ENCODE measurements around the gene DOCK1.
"Not testable (repeated sequence)": the region's sequence is repeated elsewhere in the genome, so short reads cannot be mapped to it uniquely, and the experiment has no call there.

DOCK1 gene

DNA sequence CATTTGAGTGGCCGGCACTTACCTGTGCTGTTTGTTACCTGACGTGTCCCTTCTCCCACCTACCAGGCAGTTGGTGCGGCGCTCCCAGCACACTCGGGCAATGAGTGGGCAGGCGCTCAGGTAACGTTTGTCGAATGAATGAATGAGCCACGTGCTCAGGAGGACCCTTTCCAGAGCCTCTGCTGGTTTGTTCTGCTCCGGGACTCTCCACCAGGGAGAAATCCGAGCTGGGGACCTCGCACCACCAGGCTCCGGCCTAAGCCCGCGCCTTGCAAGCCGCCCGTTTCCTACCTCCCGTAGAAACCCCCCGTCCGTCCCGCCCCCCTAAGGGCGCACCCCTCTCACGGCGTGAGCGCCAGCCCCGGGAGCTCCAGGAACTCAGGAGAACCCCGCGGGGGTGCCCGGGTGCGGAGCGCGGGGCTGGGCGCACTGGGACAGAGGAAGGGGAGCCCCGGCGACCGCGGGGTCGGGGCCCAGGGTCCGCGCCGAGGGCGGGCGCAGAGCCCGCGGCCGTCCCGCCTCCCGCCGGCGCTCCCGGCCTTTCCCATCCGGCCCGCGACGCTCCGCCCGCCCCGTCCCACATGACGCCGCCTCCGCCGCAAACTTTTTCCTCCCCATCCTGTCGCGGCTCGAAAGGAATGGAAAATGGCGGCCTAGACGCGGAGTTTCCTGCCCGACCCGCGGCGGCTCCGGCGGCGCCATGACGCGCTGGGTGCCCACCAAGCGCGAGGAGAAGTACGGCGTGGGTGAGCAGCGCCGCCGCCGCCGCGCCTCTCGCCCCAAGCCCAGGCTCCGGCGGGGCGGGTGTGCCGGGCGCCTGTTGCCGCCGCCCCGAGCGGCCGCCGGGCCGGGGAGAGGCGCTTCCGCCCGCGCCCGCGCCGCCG lies at the start of gene DOCK1:
Gene DOCK1, plus strand, starts transcription at position 611 of the 884 bp plus-strand sequence. Its CDS starts 90 bp downstream, at position 701.
- peak in 1 of 2 experiments; percentile 26 for DNase-seq

DNA sequence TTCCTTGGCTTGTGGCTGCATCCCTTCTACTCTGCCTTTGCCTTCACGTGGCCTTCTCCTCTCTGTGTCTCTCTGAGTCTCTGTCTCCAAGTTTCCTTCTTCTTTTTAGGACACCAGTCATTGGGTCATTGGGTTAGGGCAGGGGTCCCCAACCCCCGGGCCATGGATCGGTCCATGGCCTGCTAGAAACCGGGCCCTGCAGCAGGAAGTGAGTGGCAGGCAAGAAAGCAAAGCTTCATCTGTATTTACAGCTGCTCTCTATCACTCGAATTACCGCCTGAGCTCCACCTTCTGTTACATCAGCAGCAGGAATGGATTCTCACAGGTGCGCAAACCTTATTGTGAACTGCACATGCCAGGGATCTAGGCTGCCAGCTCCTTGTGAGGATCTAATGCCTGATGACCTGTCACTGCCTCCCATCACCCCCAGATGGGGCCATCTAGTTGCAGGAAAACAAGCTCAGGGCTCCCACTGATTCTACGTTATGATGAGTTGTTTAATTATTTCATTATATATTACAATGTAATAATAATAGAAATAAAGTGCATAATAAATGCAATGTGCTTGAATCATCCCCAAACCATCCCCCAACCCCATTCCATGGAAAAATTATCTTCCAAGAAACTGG lies 47.9 kb upstream of the DOCK1 start:
- DNase-seq: no peak

GRCh38 chr10:126867567-126868365 lies 37.5 kb upstream of the DOCK1 start:
- DNase-seq: no peak

DNA sequence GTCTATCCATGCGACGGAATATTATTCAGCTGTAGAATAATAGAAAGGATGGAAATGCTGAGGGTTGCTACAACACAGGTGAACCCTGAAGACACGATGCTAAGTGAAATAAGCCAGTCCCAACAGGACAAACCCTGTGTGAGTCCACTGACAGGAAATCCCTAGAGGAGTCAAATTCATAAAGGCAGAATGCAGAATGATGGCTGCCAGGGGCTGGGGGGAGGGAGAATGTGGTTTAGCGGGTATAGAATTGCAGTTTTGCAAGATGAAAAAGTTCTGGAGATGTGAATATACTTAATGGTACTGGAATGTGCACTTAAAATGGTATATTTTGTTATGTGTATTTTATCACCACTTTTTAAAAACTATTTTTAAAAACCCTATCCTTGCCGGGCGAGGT lies 36.9 kb upstream of the DOCK1 start:
- no peak for DNase-seq

GRCh38 chr10:126872135-126872534 lies 33.1 kb upstream of the DOCK1 start:
- DNase-seq: no peak

GRCh38 chr10:126872768-126873167 lies 32.5 kb upstream of the DOCK1 start:
- no peak for DNase-seq

DNA sequence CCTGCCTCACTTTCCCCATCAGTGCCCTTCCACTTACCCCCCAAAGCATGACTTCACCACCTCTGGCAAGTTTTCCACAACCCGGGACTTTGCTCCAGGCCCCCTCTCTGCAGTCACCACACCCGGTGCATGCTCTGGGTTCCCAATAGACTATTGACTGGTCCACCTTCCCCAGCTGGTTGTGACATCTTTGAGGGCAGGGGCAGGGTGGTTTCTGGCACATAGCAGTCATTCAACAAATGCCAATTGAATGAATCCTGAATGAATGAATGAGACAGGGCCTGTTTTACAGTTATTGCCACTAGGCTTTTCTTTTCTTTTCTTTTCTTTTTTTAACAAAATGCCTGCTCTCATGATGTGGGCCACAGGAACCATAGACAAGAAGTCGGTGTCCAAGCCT lies 28.8 kb upstream of the DOCK1 start:
- no peak for DNase-seq

DNA sequence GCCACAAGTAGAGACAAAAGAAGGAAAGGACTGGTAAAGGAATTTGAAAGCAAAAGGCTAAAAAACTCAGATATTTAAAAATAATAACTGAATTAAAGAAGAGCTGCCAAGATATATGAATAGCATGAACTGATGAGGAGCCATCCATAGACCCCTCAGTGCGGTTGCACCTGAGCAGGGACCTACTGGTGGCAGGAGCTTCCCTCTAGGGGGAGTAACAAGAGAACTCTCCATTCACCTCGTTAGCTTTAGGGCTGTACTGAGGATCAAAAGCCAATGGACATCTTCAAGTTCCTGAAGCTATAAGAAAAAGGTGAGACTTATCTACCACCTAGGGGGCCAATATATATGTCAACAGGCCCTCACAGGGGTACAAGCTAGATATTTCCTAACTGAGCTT lies 27.8 kb upstream of the DOCK1 start:
- DNase-seq: no peak

- DNase-seq: no peak
These were observed 26.6 kb upstream of the DOCK1 start for GRCh38 chr10:126878594-126878993.

DNA sequence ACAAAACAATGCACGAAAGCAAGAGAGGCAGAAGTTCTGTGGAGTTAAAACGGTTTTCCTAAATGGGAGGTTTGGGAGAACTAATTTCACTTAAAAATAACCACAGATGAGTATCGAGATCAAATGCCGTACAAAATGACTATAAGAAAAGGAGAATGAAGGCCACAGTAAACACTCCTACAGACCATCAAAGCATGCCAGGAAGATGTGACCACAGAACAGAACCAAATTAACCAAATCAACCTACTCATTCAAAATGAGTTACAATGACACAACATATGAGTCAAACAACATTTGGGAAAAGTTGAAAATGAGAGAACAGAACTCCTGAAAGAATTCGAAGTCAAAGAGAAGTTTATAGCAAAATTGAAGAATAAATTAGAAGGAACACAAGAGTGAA lies 24.3 kb upstream of the DOCK1 start:
- no peak for DNase-seq

- not testable (repeated sequence) for DNase-seq
These were observed 23.2 kb upstream of the DOCK1 start for GRCh38 chr10:126882055-126882454.

- not testable (repeated sequence) for DNase-seq
These were observed 16.8 kb upstream of the DOCK1 start for GRCh38 chr10:126888436-126888835.

GRCh38 chr10:126889421-126889820 lies 15.8 kb upstream of the DOCK1 start:
- DNase-seq: no peak

- DNase-seq: not testable (repeated sequence)
These were observed 14.4 kb upstream of the DOCK1 start for GRCh38 chr10:126890797-126891196.

GRCh38 chr10:126892226-126893175 lies 12.7 kb upstream of the DOCK1 start:
- no peak for DNase-seq

DNA sequence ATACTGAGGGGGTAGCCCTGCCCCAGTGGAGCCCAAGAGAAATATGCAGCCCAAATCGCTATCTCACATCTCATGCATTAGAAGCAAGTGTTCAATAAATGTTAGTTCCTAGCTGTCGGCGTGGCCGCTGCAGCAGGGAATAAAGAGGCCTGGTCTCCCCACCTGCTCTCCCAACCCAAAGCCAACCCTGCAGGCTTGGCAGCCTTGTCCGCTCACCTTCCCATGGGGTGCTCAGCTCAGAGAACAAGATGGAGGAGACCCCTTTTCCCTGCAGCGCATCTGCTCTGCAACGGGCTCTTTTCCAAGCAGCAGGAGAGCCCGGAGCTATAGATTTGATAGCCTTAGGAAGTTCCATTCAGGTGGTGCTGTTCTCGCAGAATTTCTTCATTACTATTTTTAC lies 12.0 kb upstream of the DOCK1 start:
- no peak for DNase-seq

DNA sequence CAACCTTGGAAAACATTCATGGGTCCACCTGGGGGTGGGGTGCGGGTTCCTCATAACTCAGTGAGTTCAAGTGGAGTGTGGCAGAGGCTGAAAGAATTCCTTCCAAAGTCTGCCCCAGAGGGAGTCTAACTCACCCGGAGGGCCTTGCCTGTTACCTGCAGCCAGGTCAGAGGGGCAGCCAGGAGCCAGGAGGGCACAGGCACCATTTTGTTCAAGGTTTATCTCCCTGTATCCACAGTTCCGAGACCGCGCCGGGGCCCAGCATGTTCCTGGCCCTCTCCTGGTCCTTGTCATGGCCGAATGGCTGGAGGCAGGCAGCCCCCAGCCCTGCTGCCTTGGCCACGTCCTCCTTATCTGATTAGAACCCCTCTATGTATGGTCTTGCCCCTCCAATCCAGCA lies 11.4 kb upstream of the DOCK1 start:
- DNase-seq: no peak

DNA sequence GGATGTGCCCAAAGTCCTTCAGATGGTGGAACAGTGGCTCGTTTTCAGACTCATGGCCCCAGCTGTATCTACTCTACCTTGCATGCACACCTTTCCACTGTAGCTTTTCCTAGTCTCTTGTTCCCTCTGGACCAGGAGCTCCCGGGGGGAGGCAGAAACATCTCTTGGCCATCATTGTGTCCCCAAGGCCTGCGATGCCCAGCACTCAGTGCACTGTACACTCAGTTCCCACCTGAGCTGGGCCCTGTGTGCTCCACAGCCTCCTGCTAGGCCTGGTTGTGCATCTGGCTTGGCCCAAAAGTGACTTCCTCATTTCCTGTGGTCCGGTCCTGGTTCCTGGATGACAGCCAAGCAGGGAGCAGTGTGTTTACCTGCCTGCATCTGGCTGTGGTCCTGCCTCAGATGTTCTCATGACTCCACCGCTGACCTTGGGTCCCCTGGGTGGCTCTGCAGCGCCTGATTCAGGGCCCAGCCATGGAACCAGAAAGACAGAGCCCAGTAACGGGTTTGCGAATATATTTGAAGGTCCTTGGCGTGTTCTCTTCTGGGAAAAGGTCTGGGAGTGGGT lies 9.9 kb upstream of the DOCK1 start:
- no peak for DNase-seq

GRCh38 chr10:126898460-126898859 lies 6.8 kb upstream of the DOCK1 start:
- no peak for DNase-seq

GRCh38 chr10:126899529-126899928 lies 5.7 kb upstream of the DOCK1 start:
- DNase-seq: not testable (repeated sequence)

- peak in 1 of 2 experiments; percentile 29 for DNase-seq
These were observed 3.1 kb upstream of the DOCK1 start for GRCh38 chr10:126902157-126902556.
